HepG2 (cell line): ENCODE data around the gene PNMA5. TPM values are rescaled to one million over a fixed set of nuclear protein-coding genes. Genes with fewer than 3 reads are reported as not detected.

Source experiments
- ATAC-seq: fragments of 200-7000 bp; cut with Tn5 transposase; 3 replicates; pipeline ENCODE4 v1.9.1; 2020; ENCODE audit warnings: mild to moderate bottlenecking, moderate library complexity
- BruUV-seq: library from RNA; stranded (reverse); fragments of 400-500 nt; replicated peaks from 2 replicates; lab custom pipeline; 2021; lab: Mats Ljungman, UMichigan
- CTCF ChIA-PET: fragments of 300-600 bp; formaldehyde crosslinking; extraction: SDS; loops from one replicate; lab custom pipeline; 2021; ENCODE audit warnings: low total read pairs, inconsistent platforms, low intra/inter-chr PET ratio; lab: Yijun Ruan, JAX
- POLR2A ChIA-PET: fragments of 350-600 bp; sonication (Branson Sonifier 250); formaldehyde crosslinking; loops from one replicate; lab custom pipeline; 2020; ENCODE audit warnings: antibody characterized with exemption, inconsistent platforms; lab: Yijun Ruan, JAX
- DNase-seq: peaks from one replicate; pipeline ENCODE4 v3.0.0-alpha.2; 2015; ENCODE audit warnings: low spot score
- FAIRE-seq: peaks from 3 replicates; lab custom pipeline; 2011; peaks lifted over from hg19 to GRCh38; lab: Jason Lieb, UNC
- H2AFZ ChIP-seq: one replicate; pipeline ENCODE4 v1.6.1; 2011; ENCODE audit warnings: low read length, inconsistent platforms
- H3K27ac ChIP-seq: fragments of 300-600 bp; 3 replicates; pipeline ENCODE4 v1.8.0; 2011; ENCODE audit warnings: mixed run types, mild to moderate bottlenecking, mixed read lengths, low read length, inconsistent platforms; ENCODE audit not compliant: insufficient read depth; ENCODE audit errors: extremely low read length
- H3K27me3 ChIP-seq, 2 experiments: fragments of 200-600 bp in 1 of 2; 2 replicates in 1 of 2; 3 replicates in 1 of 2; pipeline versions ENCODE4 v1.6.0 to v1.8.0; 2011; ENCODE audit warnings: low read length in 2 of 2, mild to moderate bottlenecking in 2 of 2, moderate library complexity in 2 of 2, inconsistent platforms in 1 of 2; ENCODE audit not compliant: insufficient read depth in 2 of 2, control insufficient read depth in 1 of 2
- H3K36me3 ChIP-seq, 2 experiments: fragments of 200-600 bp in 1 of 2; replicated peaks in 1 of 2; 2 replicates in 1 of 2; 3 replicates in 1 of 2; pipeline versions ENCODE4 v1.5.1 to v1.8.0; 2011; ENCODE audit warnings: low read length in 2 of 2, inconsistent platforms in 1 of 2; ENCODE audit not compliant: insufficient read depth in 2 of 2, control insufficient read depth in 1 of 2
- H3K4me1 ChIP-seq: 2 replicates; pipeline ENCODE4 v1.5.1; 2012; ENCODE audit warnings: low read length, inconsistent platforms; ENCODE audit not compliant: insufficient read depth
- H3K4me2 ChIP-seq: 2 replicates; pipeline ENCODE4 v1.6.0; 2011; ENCODE audit warnings: low read depth, low read length, inconsistent platforms
- H3K4me3 ChIP-seq, 3 experiments: fragments of 200-600 bp in 1 of 3; sonication (generic), shearing (Covaris generic) in 1 of 3; replicated peaks in 1 of 3; 2 replicates each; pipeline ENCODE4 v1.5.1; 2011 to 2016; ENCODE audit warnings: low read length in 3 of 3, inconsistent platforms in 2 of 3, low read depth in 2 of 3, mild to moderate bottlenecking in 2 of 3, control low read depth in 1 of 3, mixed read lengths in 1 of 3; ENCODE audit not compliant: insufficient read depth in 1 of 3
- H3K79me2 ChIP-seq: one replicate; pipeline ENCODE4 v1.6.1; 2011; ENCODE audit warnings: low read length, inconsistent platforms; ENCODE audit not compliant: insufficient read depth
- H3K9ac ChIP-seq: 2 replicates; pipeline ENCODE4 v1.6.0; 2011; ENCODE audit warnings: mild to moderate bottlenecking, low read depth, low read length, inconsistent platforms; ENCODE audit not compliant: insufficient read depth
- H3K9me3 ChIP-seq: 2 replicates; pipeline ENCODE4 v1.5.1; 2012; ENCODE audit warnings: mild to moderate bottlenecking, low read length
- H4K20me1 ChIP-seq: 2 replicates; pipeline ENCODE4 v1.6.0; 2011; ENCODE audit warnings: inconsistent platforms, mild to moderate bottlenecking, low read length, moderate library complexity; ENCODE audit not compliant: insufficient read depth
- EEA1 ChIP-seq: sonication (generic); formaldehyde crosslinking; IDR thresholded peaks from 2 replicates; pipeline ENCODE4 v1.5.1; 2020; ENCODE audit warnings: mild to moderate bottlenecking, missing genetic modification reagents, borderline replicate concordance
- PLRG1 ChIP-seq: fragments of 450-650 bp; conservative IDR thresholded peaks from 2 replicates; pipeline ENCODE4 v1.6.1; 2016
- SMAD9 ChIP-seq: sonication (generic); formaldehyde crosslinking; IDR thresholded peaks from 2 replicates; pipeline ENCODE4 v1.5.1; 2020; ENCODE audit warnings: mild to moderate bottlenecking, missing genetic modification reagents
- SP4 ChIP-seq: sonication (generic); formaldehyde crosslinking; IDR thresholded peaks from 2 replicates; pipeline ENCODE4 v1.8.1; 2023; ENCODE audit warnings: mild to moderate bottlenecking, missing genetic modification reagents
- ZNF749 ChIP-seq: sonication (generic); formaldehyde crosslinking; IDR thresholded peaks from 2 replicates; pipeline ENCODE4 v1.8.0; 2022; ENCODE audit warnings: mild to moderate bottlenecking, missing genetic modification reagents, moderate library complexity, borderline replicate concordance
- ZNF761 ChIP-seq: sonication (generic); formaldehyde crosslinking; conservative IDR thresholded peaks from 2 replicates; pipeline ENCODE4 v1.4.0; 2020; ENCODE audit warnings: mild to moderate bottlenecking, missing genetic modification reagents
- WGBS: methylation state at CpG from one replicate; pipeline ENCODE4 v1.1.6; 2017; ENCODE audit warnings: low lambda C conversion rate; 5-methylcytosine and 5-hydroxymethylcytosine counted together
- in situ Hi-C: cut with HindIII; loops from 2 replicates; pipeline ENCODE4 v1.10.0; 2017; ENCODE audit warnings: low pct_unique_long_range_greater_than_20kb; ENCODE audit not compliant: extremely low pct_ligation_motif_present
- intact Hi-C: fragments of 100-400 bp; cut with micrococcal nuclease; formaldehyde crosslinking; loops from one replicate; pipeline ENCODE4 v1.10.0; 2022; ENCODE audit not compliant: unreplicated experiment
- polyA plus RNA-seq, 8 experiments: library from polyadenylated mRNA; depleted of rRNA in 3 of 8; stranded (reverse) in 7 of 8; unstranded in 1 of 8; fragments of >200 nt; fragmentation: Illumina TruSeq in 4 of 8; extraction: Trizol in 4 of 8; gene quantifications; 2 replicates each; pipeline versions ENCODE4 v1.2.1 to v1.2.3, GENCODE V29; 2011 to 2016; ENCODE audit warnings: low read depth in 4 of 8, missing spikeins in 1 of 8, mixed read lengths in 1 of 8; ENCODE audit not compliant: insufficient read depth in 1 of 8
- total RNA-seq, 5 experiments: library from RNA; depleted of rRNA; stranded (reverse); fragments of >200 nt; fragmentation: Illumina TruSeq; extraction: Trizol; gene quantifications; 2 replicates each; pipeline ENCODE4 v1.2.3, GENCODE V29; 2016; ENCODE audit warnings: low read depth in 1 of 5
- TF ChIP-seq, protein P1 (sequence below): sonication (generic); formaldehyde crosslinking; IDR thresholded peaks from 2 replicates; pipeline ENCODE4 v1.4.0; 2020; ENCODE audit warnings: missing genetic modification reagents
- TF ChIP-seq, protein P2 (sequence below): sonication (generic); formaldehyde crosslinking; IDR thresholded peaks from 2 replicates; pipeline ENCODE4 v1.4.0; 2020; ENCODE audit warnings: mild to moderate bottlenecking, missing genetic modification reagents
- TF ChIP-seq, protein P3 (sequence below): sonication (generic); formaldehyde crosslinking; IDR thresholded peaks from 2 replicates; pipeline ENCODE4 v1.5.0; 2020; ENCODE audit warnings: mild to moderate bottlenecking, low read depth, missing genetic modification reagents, borderline replicate concordance
- TF ChIP-seq, protein P4 (sequence below): sonication (generic); formaldehyde crosslinking; IDR thresholded peaks from 2 replicates; pipeline ENCODE4 v1.5.0; 2020; ENCODE audit warnings: missing genetic modification reagents, mild to moderate bottlenecking, borderline replicate concordance
- TF ChIP-seq, protein P5 (sequence below): IDR thresholded peaks from 2 replicates; pipeline ENCODE4 v1.6.1; 2016; ENCODE audit warnings: missing genetic modification reagents, missing compliant biosample characterization
- TF ChIP-seq, protein P6 (sequence below): sonication (generic); formaldehyde crosslinking; IDR thresholded peaks from 2 replicates; pipeline ENCODE4 v1.4.0; 2020; ENCODE audit warnings: missing genetic modification reagents
- TF ChIP-seq, protein P7 (sequence below): sonication (generic); formaldehyde crosslinking; IDR thresholded peaks from 2 replicates; pipeline ENCODE4 v1.4.0; 2020; ENCODE audit warnings: missing genetic modification reagents; ENCODE audit errors: not compliant biosample characterization

Gene PNMA5
- total and polyA plus RNA-seq, 2 of the 13 experiments (the other 11 are each of a cell fraction or from before 2014, with no cell fraction given), result not detected

DNA sequence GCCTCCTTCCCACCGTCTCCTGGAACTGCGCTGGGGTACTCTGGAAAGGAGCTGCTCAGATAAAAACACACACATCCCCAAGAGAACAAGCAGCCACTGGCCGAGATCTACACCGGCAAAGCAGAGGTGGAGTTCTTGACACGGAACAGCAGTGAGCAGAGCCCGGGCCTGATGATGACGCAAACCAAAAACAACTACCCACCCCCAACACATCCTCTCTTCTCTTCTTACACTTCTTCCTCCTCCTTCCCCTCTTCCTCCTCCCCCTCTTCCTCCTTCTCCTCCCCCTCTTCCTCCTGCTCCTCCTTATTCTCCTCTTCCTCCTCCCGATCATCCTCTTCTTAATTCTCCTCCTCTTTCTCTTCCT lies 4.6 kb downstream of the PNMA5 start:
- Histone ChIP-seq H3K27me3 (no peaks in the 10 kb centered on the region; a peak in 1 of 5 replicates), H3K9ac (no peak overlapping the region), H3K27ac (no peak overlapping the region), H2AFZ (no peak overlapping the region), H3K9me3 (no peaks in the 10 kb centered on the region), H4K20me1 (no peaks in the 10 kb centered on the region), H3K79me2 (no peaks in the 10 kb centered on the region), H3K4me1 (no peaks in the 10 kb centered on the region), H3K36me3 (no peaks in the 10 kb centered on the region), H3K4me3 (no peak overlapping the region), H3K4me2 (no peak overlapping the region)
- no TSS peak for BruUV-seq
- ATAC-seq (no peak), DNase-seq (no peak), FAIRE-seq (no peak)
- in situ Hi-C loops (no loop called here), intact Hi-C loops (no loop called here)
- CTCF ChIA-PET, result no interaction called here
- WGBS, result 65% methylated on average over 6 of the region's 8 CpGs
- POLR2A ChIA-PET, result no interaction called here
- TF ChIP-seq EEA1 (CRISPR knock-in tag), result no peak
- TF ChIP-seq SMAD9 (CRISPR knock-in tag), result no peak
- TF ChIP-seq, protein P1, sequence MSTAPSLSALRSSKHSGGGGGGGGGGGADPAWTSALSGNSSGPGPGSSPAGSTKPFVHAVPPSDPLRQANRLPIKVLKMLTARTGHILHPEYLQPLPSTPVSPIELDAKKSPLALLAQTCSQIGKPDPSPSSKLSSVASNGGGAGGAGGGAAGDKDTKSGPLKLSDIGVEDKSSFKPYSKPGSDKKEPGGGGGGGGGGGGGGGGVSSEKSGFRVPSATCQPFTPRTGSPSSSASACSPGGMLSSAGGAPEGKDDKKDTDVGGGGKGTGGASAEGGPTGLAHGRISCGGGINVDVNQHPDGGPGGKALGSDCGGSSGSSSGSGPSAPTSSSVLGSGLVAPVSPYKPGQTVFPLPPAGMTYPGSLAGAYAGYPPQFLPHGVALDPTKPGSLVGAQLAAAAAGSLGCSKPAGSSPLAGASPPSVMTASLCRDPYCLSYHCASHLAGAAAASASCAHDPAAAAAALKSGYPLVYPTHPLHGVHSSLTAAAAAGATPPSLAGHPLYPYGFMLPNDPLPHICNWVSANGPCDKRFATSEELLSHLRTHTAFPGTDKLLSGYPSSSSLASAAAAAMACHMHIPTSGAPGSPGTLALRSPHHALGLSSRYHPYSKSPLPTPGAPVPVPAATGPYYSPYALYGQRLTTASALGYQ, result no peak
- TF ChIP-seq, protein P2, sequence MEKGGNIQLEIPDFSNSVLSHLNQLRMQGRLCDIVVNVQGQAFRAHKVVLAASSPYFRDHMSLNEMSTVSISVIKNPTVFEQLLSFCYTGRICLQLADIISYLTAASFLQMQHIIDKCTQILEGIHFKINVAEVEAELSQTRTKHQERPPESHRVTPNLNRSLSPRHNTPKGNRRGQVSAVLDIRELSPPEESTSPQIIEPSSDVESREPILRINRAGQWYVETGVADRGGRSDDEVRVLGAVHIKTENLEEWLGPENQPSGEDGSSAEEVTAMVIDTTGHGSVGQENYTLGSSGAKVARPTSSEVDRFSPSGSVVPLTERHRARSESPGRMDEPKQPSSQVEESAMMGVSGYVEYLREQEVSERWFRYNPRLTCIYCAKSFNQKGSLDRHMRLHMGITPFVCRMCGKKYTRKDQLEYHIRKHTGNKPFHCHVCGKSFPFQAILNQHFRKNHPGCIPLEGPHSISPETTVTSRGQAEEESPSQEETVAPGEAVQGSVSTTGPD, result no peak
- no peak for TF ChIP-seq SP4 (CRISPR knock-in tag)
- TF ChIP-seq, protein P3, sequence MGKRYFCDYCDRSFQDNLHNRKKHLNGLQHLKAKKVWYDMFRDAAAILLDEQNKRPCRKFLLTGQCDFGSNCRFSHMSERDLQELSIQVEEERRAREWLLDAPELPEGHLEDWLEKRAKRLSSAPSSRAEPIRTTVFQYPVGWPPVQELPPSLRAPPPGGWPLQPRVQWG (CRISPR knock-in tag), result no peak
- TF ChIP-seq PLRG1, result no peak
- TF ChIP-seq, protein P4, sequence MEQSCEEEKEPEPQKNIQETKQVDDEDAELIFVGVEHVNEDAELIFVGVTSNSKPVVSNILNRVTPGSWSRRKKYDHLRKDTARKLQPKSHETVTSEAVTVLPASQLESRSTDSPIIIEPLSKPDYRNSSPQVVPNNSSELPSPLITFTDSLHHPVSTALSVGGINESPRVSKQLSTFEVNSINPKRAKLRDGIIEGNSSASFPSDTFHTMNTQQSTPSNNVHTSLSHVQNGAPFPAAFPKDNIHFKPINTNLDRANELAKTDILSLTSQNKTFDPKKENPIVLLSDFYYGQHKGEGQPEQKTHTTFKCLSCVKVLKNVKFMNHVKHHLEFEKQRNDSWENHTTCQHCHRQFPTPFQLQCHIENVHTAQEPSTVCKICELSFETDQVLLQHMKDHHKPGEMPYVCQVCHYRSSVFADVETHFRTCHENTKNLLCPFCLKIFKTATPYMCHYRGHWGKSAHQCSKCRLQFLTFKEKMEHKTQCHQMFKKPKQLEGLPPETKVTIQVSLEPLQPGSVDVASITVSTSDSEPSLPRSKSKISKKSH (CRISPR knock-in tag), result no peak
- TF ChIP-seq, protein P5, sequence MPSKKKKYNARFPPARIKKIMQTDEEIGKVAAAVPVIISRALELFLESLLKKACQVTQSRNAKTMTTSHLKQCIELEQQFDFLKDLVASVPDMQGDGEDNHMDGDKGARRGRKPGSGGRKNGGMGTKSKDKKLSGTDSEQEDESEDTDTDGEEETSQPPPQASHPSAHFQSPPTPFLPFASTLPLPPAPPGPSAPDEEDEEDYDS (CRISPR knock-in tag), result no peak
- TF ChIP-seq, protein P6, sequence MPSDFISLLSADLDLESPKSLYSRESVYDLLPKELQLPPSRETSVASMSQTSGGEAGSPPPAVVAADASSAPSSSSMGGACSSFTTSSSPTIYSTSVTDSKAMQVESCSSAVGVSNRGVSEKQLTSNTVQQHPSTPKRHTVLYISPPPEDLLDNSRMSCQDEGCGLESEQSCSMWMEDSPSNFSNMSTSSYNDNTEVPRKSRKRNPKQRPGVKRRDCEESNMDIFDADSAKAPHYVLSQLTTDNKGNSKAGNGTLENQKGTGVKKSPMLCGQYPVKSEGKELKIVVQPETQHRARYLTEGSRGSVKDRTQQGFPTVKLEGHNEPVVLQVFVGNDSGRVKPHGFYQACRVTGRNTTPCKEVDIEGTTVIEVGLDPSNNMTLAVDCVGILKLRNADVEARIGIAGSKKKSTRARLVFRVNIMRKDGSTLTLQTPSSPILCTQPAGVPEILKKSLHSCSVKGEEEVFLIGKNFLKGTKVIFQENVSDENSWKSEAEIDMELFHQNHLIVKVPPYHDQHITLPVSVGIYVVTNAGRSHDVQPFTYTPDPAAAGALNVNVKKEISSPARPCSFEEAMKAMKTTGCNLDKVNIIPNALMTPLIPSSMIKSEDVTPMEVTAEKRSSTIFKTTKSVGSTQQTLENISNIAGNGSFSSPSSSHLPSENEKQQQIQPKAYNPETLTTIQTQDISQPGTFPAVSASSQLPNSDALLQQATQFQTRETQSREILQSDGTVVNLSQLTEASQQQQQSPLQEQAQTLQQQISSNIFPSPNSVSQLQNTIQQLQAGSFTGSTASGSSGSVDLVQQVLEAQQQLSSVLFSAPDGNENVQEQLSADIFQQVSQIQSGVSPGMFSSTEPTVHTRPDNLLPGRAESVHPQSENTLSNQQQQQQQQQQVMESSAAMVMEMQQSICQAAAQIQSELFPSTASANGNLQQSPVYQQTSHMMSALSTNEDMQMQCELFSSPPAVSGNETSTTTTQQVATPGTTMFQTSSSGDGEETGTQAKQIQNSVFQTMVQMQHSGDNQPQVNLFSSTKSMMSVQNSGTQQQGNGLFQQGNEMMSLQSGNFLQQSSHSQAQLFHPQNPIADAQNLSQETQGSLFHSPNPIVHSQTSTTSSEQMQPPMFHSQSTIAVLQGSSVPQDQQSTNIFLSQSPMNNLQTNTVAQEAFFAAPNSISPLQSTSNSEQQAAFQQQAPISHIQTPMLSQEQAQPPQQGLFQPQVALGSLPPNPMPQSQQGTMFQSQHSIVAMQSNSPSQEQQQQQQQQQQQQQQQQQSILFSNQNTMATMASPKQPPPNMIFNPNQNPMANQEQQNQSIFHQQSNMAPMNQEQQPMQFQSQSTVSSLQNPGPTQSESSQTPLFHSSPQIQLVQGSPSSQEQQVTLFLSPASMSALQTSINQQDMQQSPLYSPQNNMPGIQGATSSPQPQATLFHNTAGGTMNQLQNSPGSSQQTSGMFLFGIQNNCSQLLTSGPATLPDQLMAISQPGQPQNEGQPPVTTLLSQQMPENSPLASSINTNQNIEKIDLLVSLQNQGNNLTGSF (CRISPR knock-in tag), result no peak
- TF ChIP-seq, protein P7, sequence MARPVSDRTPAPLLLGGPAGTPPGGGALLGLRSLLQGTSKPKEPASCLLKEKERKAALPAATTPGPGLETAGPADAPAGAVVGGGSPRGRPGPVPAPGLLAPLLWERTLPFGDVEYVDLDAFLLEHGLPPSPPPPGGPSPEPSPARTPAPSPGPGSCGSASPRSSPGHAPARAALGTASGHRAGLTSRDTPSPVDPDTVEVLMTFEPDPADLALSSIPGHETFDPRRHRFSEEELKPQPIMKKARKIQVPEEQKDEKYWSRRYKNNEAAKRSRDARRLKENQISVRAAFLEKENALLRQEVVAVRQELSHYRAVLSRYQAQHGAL (CRISPR knock-in tag), result no peak
- no peak for TF ChIP-seq ZNF749
- no peak for TF ChIP-seq ZNF761 (CRISPR knock-in tag)
